ENCODE measurements around the gene ASCC1.

The ASCC1 gene

GRCh38 chr10:72072639-72073038 lies 143.4 kb downstream of the ASCC1 start:
- DNase-seq (ENCODE audit: low read depth, low spot score) = no peak
- TF ChIP-seq CTCF (IDR thresholded peaks at IDR 0.05; ENCODE audit: low read depth, low read length) = no peak
- H3K4me3 ChIP-seq (ENCODE audit: low read depth, low read length) = no peak overlapping the region
- in situ Hi-C loops (cut with HindIII; ENCODE audit: low sequenced_read_pairs) = no loop called here

GRCh38 chr10:72072046-72072445 lies 144.0 kb downstream of the ASCC1 start:
- no peak for DNase-seq (ENCODE audit: low read depth, low spot score)
- H3K4me3 ChIP-seq (ENCODE audit: low read depth, low read length) = no peak overlapping the region
- no peak for TF ChIP-seq CTCF (IDR thresholded peaks at IDR 0.05; ENCODE audit: low read depth, low read length)
- in situ Hi-C loops (cut with HindIII; ENCODE audit: low sequenced_read_pairs) = no loop called here

- no peak for DNase-seq (ENCODE audit: low read depth, low spot score)
- TF ChIP-seq CTCF (IDR thresholded peaks at IDR 0.05; ENCODE audit: low read depth, low read length) = no peak
- no peak overlapping the region for H3K4me3 ChIP-seq (ENCODE audit: low read depth, low read length)
- in situ Hi-C loops (cut with HindIII; ENCODE audit: low sequenced_read_pairs) = no loop called here
Measured at GRCh38 chr10:72069751-72070526, 146.1 kb downstream of the ASCC1 start.

GRCh38 chr10:72068901-72069446 lies 147.1 kb downstream of the ASCC1 start:
- in situ Hi-C loops (cut with HindIII; ENCODE audit: low sequenced_read_pairs) = no loop called here
- H3K4me3 ChIP-seq (ENCODE audit: low read depth, low read length) = no peak overlapping the region
- TF ChIP-seq CTCF (IDR thresholded peaks at IDR 0.05; ENCODE audit: low read depth, low read length) = no peak
- no peak for DNase-seq (ENCODE audit: low read depth, low spot score)

GRCh38 chr10:72068126-72068765 lies 147.8 kb downstream of the ASCC1 start:
- no peak for DNase-seq (ENCODE audit: low read depth, low spot score)
- no peak overlapping the region for H3K4me3 ChIP-seq (ENCODE audit: low read depth, low read length)
- in situ Hi-C loops (cut with HindIII; ENCODE audit: low sequenced_read_pairs) = no loop called here
- no peak for TF ChIP-seq CTCF (IDR thresholded peaks at IDR 0.05; ENCODE audit: low read depth, low read length)

GRCh38 chr10:72067463-72068125 lies 148.5 kb downstream of the ASCC1 start:
- no peak for DNase-seq (ENCODE audit: low read depth, low spot score)
- in situ Hi-C loops (cut with HindIII; ENCODE audit: low sequenced_read_pairs) = no loop called here
- TF ChIP-seq CTCF (IDR thresholded peaks at IDR 0.05; ENCODE audit: low read depth, low read length) = no peak
- no peak overlapping the region for H3K4me3 ChIP-seq (ENCODE audit: low read depth, low read length)

Measured in astrocyte of the spinal cord (primary cell).